Measurements from ENCODE around the gene MLN. TPM values are rescaled to one million over a fixed set of nuclear protein-coding genes. Genes with fewer than 3 reads are reported as not detected.

MLN gene
- polyA plus RNA-seq, 2 of the 4 experiments (the other 2 are of a cell fraction) = not detected

- no peak for FAIRE-seq
- Histone ChIP-seq H3K4me2 (no peak overlapping the region), H3K9me3 (no peaks in the 10 kb centered on the region), H3K4me3 (no peak overlapping the region), H3K27ac (no peak overlapping the region), H3K4me1 (no peaks in the 10 kb centered on the region)
- no peak for TF ChIP-seq HOXA7 (CRISPR knock-in tag; IDR thresholded peaks at IDR 0.05)
- TF ChIP-seq RCOR1 (IDR thresholded peaks at IDR 0.05; ENCODE audit: low read depth, low read length) = no peak
- TF ChIP-seq HOXB5 (CRISPR knock-in tag; IDR thresholded peaks at IDR 0.05) = no peak
- TF ChIP-seq EP300 (IDR thresholded peaks at IDR 0.05) = no peak
- peak; percentile 70 for TF ChIP-seq USF2 (IDR thresholded peaks at IDR 0.05)
- no peak for TF ChIP-seq MAX (IDR thresholded peaks at IDR 0.05)
- CTCF ChIA-PET = interaction anchor here (1.3 to 2.9 kb wide), 3 partner anchors 12 to 93 kb away, joined by 3 to 13 read pairs (median 6); no protein-coding TSS in a partner anchor
- peak; percentile 67 to 93; a peak in 4 of 6 replicates for ATAC-seq
- peak; percentile 54 to 72 for DNase-seq (ENCODE audit: low read depth in 1 of 2, low spot score in 1 of 2)
- POLR2A ChIA-PET = interaction anchor here (1.0 kb wide), 1 partner anchor 34 kb away, joined by 3 read pairs; the partner anchor contains the start of gene LEMD2
- 58% methylated on average over 8 of the region's 10 CpGs for WGBS (ENCODE audit: missing lambda C conversion rate)
Measured at GRCh38 chr6:33822575-33823395, 19.0 kb upstream of the MLN start.

- no peaks in the 10 kb centered on the region for H3K9me3 ChIP-seq
- H3K4me1 ChIP-seq = no peaks in the 10 kb centered on the region
- ATAC-seq (no peak), FAIRE-seq (no peak), DNase-seq (ENCODE audit: low read depth in 1 of 2, low spot score in 1 of 2) (no peak)
- TF ChIP-seq REST (IDR thresholded peaks at IDR 0.05) (no peak), NPAS2 (CRISPR knock-in tag; IDR thresholded peaks at IDR 0.05; ENCODE audit: borderline replicate concordance) (no peak), HDAC2 (IDR thresholded peaks at IDR 0.05) (no peak), CHD4 (IDR thresholded peaks at IDR 0.05; ENCODE audit: borderline replicate concordance) (no peak), POLR2AphosphoS2 (conservative IDR thresholded peaks at IDR 0.05; ENCODE audit: low read length) (no peak), ZC3H11A (IDR thresholded peaks at IDR 0.05) (no peak), ZNF302 (CRISPR knock-in tag; IDR thresholded peaks at IDR 0.05) (no peak), HOXB5 (CRISPR knock-in tag; IDR thresholded peaks at IDR 0.05) (no peak), ELK1 (IDR thresholded peaks at IDR 0.05; ENCODE audit: low read depth, low read length) (no peak), MAFK (IDR thresholded peaks at IDR 0.05; ENCODE audit: partially characterized antibody) (no peak), GATA3 (IDR thresholded peaks at IDR 0.05; ENCODE audit: borderline replicate concordance) (no peak), BCL3 (IDR thresholded peaks at IDR 0.05) (no peak), NFE2L2 (conservative IDR thresholded peaks at IDR 0.05; ENCODE audit: low read length) (no peak), BHLHE40 (IDR thresholded peaks at IDR 0.05; ENCODE audit: low read depth, low read length) (no peak), RNF2 (IDR thresholded peaks at IDR 0.05; ENCODE audit: borderline replicate concordance, low read depth) (no peak)
- ChIA-PET POLR2A (no interaction called here), CTCF (interaction anchor here (0.7 to 1.1 kb wide), 2 partner anchors 15 to 235 kb away, joined by 3 to 4 read pairs; no protein-coding TSS in a partner anchor)
- no peak overlapping the region for H3K27ac ChIP-seq
- no peak overlapping the region for H3K4me2 ChIP-seq
- H3K4me3 ChIP-seq = no peak overlapping the region
- WGBS (ENCODE audit: missing lambda C conversion rate) = 88% methylated on average over 7 of the region's 7 CpGs
Measured at GRCh38 chr6:33820784-33821520, 17.1 kb upstream of the MLN start.
